ENCODE results near the gene GFPT2.

- TF ChIP-seq POLR2A (IDR thresholded peaks at IDR 0.05; ENCODE audit: low read length) (no peak), KDM5A (IDR thresholded peaks at IDR 0.05) (no peak), CTCF (IDR thresholded peaks at IDR 0.05) (no peak), MAX (IDR thresholded peaks at IDR 0.05) (no peak), EP300 (IDR thresholded peaks at IDR 0.05) (no peak), FOXS1 (CRISPR knock-in tag; IDR thresholded peaks at IDR 0.05) (no peak), RNF2 (IDR thresholded peaks at IDR 0.05; ENCODE audit: borderline replicate concordance, low read depth) (no peak), SMC3 (IDR thresholded peaks at IDR 0.05) (no peak), HOXB13 (CRISPR knock-in tag; IDR thresholded peaks at IDR 0.05; ENCODE audit: low read depth) (no peak), FOSL2 (IDR thresholded peaks at IDR 0.05) (no peak), FOSL2 (CRISPR knock-in tag; IDR thresholded peaks at IDR 0.05) (no peak)
Observed at GRCh38 chr5:180358179-180358578, 5.0 kb upstream of the GFPT2 start.
